Lower leg skin (tissue), 4 donors: ENCODE measurements around the gene ATMIN. TPM values are rescaled to one million over a fixed set of nuclear protein-coding genes. Genes with fewer than 3 reads are reported as not detected.

ENCODE experiments used
- DNase-seq, 2 donors: peaks; one replicate each; pipeline ENCODE4 v3.0.0-alpha.2; 2019; ENCODE audit warnings: low spot score in 2 of 2
- H3K4me3 ChIP-seq: fragments of 200-600 bp; sonication (generic); 2 replicates; pipeline ENCODE4 v1.5.1; 2017; ENCODE audit warnings: mild to moderate bottlenecking, low read depth; ENCODE audit not compliant: poor library complexity, severe bottlenecking
- POLR2A ChIP-seq, 2 donors: fragments of 450-650 bp; IDR thresholded peaks; one replicate each; pipeline ENCODE4 v1.6.1; 2016 to 2017; ENCODE audit warnings: antibody characterized with exemption in 2 of 2, mild to moderate bottlenecking in 1 of 2, moderate library complexity in 1 of 2
- WGBS, 2 donors: methylation state at CpG; one replicate each; pipeline ENCODE4 v1.1.5; 2018; 5-methylcytosine and 5-hydroxymethylcytosine counted together
- intact Hi-C: fragments of 100-400 bp; cut with DNase I; formaldehyde crosslinking; loops from one replicate; pipeline ENCODE4 v1.15.0; 2023; ENCODE audit warnings: low total_unique reads
- total RNA-seq, 4 donors: library from RNA; depleted of rRNA; stranded (reverse); fragments of >200 nt; gene quantifications; one replicate each; pipeline ENCODE4 v1.1.0, GENCODE V29; 2016
- TF ChIP-seq, protein P1 (sequence below), 3 donors: fragments of 450-650 bp; IDR thresholded peaks; one replicate each; pipeline ENCODE4 v1.5.1; 2016; ENCODE audit warnings: antibody characterized with exemption in 3 of 3, mild to moderate bottlenecking in 3 of 3, moderate library complexity in 2 of 3

ATMIN gene
- total RNA-seq, 4 donors from 2014 or later = 33.3 to 51.7 (median 41.9) TPM

- intact Hi-C loops = no loop called here
- WGBS, 2 donors = 94% methylated on average over 12 of the region's 12 CpGs
Measured at GRCh38 chr16:81008505-81008789, 27.2 kb upstream of the ATMIN start.

GRCh38 chr16:81012974-81013373 is 22.7 kb upstream of the ATMIN start:
- DNase-seq = no peak
- whole genome bisulfite sequencing, 2 donors = 90 to 91% methylated on average over 3 of the region's 3 CpGs
- H3K4me3 ChIP-seq = no peak overlapping the region
- TF ChIP-seq, protein P1, sequence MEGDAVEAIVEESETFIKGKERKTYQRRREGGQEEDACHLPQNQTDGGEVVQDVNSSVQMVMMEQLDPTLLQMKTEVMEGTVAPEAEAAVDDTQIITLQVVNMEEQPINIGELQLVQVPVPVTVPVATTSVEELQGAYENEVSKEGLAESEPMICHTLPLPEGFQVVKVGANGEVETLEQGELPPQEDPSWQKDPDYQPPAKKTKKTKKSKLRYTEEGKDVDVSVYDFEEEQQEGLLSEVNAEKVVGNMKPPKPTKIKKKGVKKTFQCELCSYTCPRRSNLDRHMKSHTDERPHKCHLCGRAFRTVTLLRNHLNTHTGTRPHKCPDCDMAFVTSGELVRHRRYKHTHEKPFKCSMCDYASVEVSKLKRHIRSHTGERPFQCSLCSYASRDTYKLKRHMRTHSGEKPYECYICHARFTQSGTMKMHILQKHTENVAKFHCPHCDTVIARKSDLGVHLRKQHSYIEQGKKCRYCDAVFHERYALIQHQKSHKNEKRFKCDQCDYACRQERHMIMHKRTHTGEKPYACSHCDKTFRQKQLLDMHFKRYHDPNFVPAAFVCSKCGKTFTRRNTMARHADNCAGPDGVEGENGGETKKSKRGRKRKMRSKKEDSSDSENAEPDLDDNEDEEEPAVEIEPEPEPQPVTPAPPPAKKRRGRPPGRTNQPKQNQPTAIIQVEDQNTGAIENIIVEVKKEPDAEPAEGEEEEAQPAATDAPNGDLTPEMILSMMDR (IDR thresholded peaks at IDR 0.05) = no peak
- no peak for TF ChIP-seq POLR2A (IDR thresholded peaks at IDR 0.05)
- intact Hi-C loops = no loop called here

More at GRCh38 chr16:81008505-81008789, 27.2 kb upstream of the ATMIN start:
- H3K4me3 ChIP-seq = no peak overlapping the region
- no peak for TF ChIP-seq POLR2A (IDR thresholded peaks at IDR 0.05)
- TF ChIP-seq, protein P1 (IDR thresholded peaks at IDR 0.05) = no peak
- no peak for DNase-seq

- WGBS, 2 donors = 91 to 97% methylated on average over 2 of the region's 2 CpGs
- TF ChIP-seq POLR2A (IDR thresholded peaks at IDR 0.05) = no peak
- TF ChIP-seq, protein P1 (IDR thresholded peaks at IDR 0.05) = no peak
- no peak overlapping the region for H3K4me3 ChIP-seq
- intact Hi-C loops = no loop called here
- no peak for DNase-seq
Measured at GRCh38 chr16:81014672-81015071, 21.0 kb upstream of the ATMIN start.

DNA sequence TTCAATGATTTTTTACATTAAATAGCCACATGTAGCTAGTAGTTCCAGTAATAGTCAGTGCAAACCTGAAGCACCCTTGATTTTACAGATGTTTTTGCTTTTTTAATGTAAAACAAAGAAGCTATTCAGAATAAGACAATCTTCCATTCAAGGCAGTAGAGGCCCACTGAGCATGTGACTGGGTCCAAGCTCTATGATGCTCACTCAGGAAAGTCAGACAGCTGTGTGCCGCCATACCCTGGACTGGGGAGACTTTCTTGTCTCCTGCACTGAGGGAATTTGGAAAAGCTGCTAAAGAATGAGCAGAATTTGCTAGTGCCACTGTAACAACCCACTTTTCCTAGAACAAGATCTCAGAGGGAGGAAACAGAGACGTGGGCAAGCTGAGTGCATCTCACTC is 17.1 kb upstream of the ATMIN start:
- no peak for TF ChIP-seq POLR2A (IDR thresholded peaks at IDR 0.05)
- TF ChIP-seq, protein P1 (IDR thresholded peaks at IDR 0.05) = no peak

DNA sequence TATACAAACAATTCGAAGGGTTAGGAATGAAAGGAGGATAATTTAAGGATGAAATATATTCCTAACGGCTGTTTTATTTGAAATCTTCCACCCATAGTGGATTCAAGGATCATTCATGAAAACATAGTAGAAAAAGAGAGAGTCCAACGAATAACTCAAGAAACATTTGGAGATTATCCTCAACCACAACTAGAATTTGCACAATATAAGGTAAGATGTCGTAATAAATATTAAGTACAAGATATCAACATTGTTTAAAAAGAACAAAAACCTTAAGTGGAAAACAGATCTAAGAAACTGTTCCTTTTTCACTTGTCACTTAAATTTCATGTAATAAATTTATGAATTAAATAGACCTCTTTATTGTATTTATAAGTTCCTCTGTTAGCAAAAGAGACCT is 9.2 kb upstream of the ATMIN start:
- intact Hi-C loops = no loop called here
- no peak for DNase-seq
- H3K4me3 ChIP-seq = no peak overlapping the region
- TF ChIP-seq, protein P1 (IDR thresholded peaks at IDR 0.05) = no peak
- TF ChIP-seq POLR2A (IDR thresholded peaks at IDR 0.05) = no peak
- WGBS, 2 donors = 94% methylated on average over 4 of the region's 4 CpGs

More for the DNA sequence above, 17.1 kb upstream of the ATMIN start:
- no peak for DNase-seq
- intact Hi-C loops = no loop called here
- no peak overlapping the region for H3K4me3 ChIP-seq
- 91 to 96% methylated on average over 2 of the region's 2 CpGs for WGBS, 2 donors

- no peak for DNase-seq
- no peak overlapping the region for H3K4me3 ChIP-seq
- no peak for TF ChIP-seq POLR2A (IDR thresholded peaks at IDR 0.05)
- TF ChIP-seq, protein P1 (IDR thresholded peaks at IDR 0.05) = no peak
- 94% methylated on average over 11 of the region's 11 CpGs for WGBS, 2 donors
- intact Hi-C loops = no loop called here
Measured at GRCh38 chr16:81029930-81030604, 5.6 kb upstream of the ATMIN start.
